Glutamatergic neuron (in vitro differentiated cells): ENCODE data around the gene COQ2. TPM values are rescaled to one million over a fixed set of nuclear protein-coding genes. Genes with fewer than 3 reads are reported as not detected.
A peak's percentile ranks its signal among the peaks of the same experiment; 100 is the strongest.
"Not testable (repeated sequence)": the region's sequence is repeated elsewhere in the genome, so short reads cannot be mapped to it uniquely, and the experiment has no call there.

Experiments
- DNase-seq: peaks from one replicate; pipeline ENCODE4 v3.0.0; 2022
- H3K27ac Mint-ChIP-seq: one replicate; pipeline ENCODE4 v1.8.0; 2020; ENCODE audit warnings: mild to moderate bottlenecking, mixed read lengths, inconsistent platforms; ENCODE audit not compliant: unreplicated experiment
- H3K27me3 Mint-ChIP-seq: one replicate; pipeline ENCODE4 v1.8.0; 2020; ENCODE audit warnings: mild to moderate bottlenecking, moderate library complexity, mixed read lengths, inconsistent platforms; ENCODE audit not compliant: unreplicated experiment
- H3K36me3 Mint-ChIP-seq: one replicate; pipeline ENCODE4 v1.8.0; 2020; ENCODE audit warnings: mild to moderate bottlenecking, mixed read lengths, inconsistent platforms; ENCODE audit not compliant: unreplicated experiment
- H3K4me1 Mint-ChIP-seq: one replicate; pipeline ENCODE4 v1.8.0; 2020; ENCODE audit warnings: mild to moderate bottlenecking, low read depth, mixed read lengths, inconsistent platforms; ENCODE audit not compliant: unreplicated experiment
- H3K4me3 Mint-ChIP-seq: one replicate; pipeline ENCODE4 v1.8.0; 2020; ENCODE audit warnings: mild to moderate bottlenecking, mixed read lengths, inconsistent platforms; ENCODE audit not compliant: unreplicated experiment
- H3K9me3 Mint-ChIP-seq: one replicate; pipeline ENCODE4 v1.8.0; 2020; ENCODE audit warnings: mild to moderate bottlenecking, moderate library complexity, mixed read lengths, inconsistent platforms; ENCODE audit not compliant: unreplicated experiment
- CTCF ChIP-seq: fragments of 200-600 bp; sonication (generic); IDR thresholded peaks from one replicate; pipeline ENCODE4 v1.5.0; 2021; ENCODE audit not compliant: partially characterized antibody, unreplicated experiment
- total RNA-seq: library from RNA; stranded (reverse); fragmentation: NEBNext Ultra II Directional; extraction: Animal tissue kit (Norgen Biotek cat#: 25700); gene quantifications from one replicate; pipeline ENCODE4 v1.2.1, GENCODE V29; 2021; ENCODE audit not compliant: unreplicated experiment

Gene COQ2
- total RNA-seq, 1 donor from 2014 or later, result 5.3 TPM

- H3K9me3 Mint-ChIP-seq, result peaks cover 8% of the 10 kb centered on the region
- H3K36me3 Mint-ChIP-seq, result no peaks in the 10 kb centered on the region
- peaks cover 11% of the 10 kb centered on the region for H3K4me1 Mint-ChIP-seq
- peak overlapping the region; percentile 95 for H3K4me3 Mint-ChIP-seq
- no peaks in the 10 kb centered on the region for H3K27me3 Mint-ChIP-seq
- DNase-seq, result no peak
- TF ChIP-seq CTCF, result no peak
- H3K27ac Mint-ChIP-seq, result no peak overlapping the region
Measured at GRCh38 chr4:83283181-83283580, 1.4 kb downstream of the COQ2 start.

DNA sequence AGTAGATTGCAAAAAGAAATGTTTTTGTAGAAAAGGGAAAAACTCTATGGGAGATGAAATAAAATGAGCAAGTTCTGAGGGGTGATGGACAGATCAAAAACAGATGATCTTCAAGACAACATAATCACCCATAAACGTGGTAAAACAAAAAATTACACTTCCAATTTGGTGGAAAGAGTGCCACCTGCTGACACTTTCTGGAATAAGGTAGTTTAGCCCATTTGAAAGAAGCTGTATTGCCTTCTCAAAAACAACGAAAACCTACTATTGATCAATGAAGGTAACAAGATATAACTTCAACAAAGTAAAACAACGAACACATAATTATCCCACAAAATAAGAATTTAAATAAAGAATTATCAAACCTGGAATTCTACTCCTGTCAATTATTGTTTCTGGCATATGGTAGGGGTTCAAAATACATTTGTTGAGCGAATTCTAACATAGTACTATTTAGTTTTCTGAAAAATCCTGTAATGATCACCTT lies 2.5 kb downstream of the COQ2 start:
- Mint-ChIP-seq H3K27ac (no peak overlapping the region), H3K27me3 (no peaks in the 10 kb centered on the region), H3K36me3 (no peaks in the 10 kb centered on the region), H3K4me3 (no peak overlapping the region), H3K4me1 (peaks cover 11% of the 10 kb centered on the region), H3K9me3 (peaks cover 8% of the 10 kb centered on the region)
- no peak for DNase-seq
- TF ChIP-seq CTCF, result peak; percentile 76

DNA sequence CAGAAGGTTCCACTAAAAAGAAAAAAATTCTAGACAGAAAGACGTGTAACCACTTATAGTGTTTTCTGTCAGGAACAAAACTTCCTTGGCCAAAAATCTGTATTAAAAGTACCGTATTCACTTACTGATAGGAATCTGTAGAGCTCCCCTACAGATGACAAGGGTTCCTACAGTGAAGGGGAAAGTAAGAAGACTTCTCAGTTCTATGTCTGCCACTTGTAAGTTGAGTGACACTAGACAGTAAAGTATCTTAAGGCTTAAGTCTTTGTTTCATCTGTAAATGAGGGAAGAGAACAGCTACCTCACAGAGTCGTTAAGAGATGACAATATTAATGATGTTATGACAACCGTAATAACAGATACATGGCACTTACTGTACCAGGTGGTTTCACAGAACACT lies 3.3 kb downstream of the COQ2 start:
- H3K9me3 Mint-ChIP-seq, result peaks cover 8% of the 10 kb centered on the region

DNA sequence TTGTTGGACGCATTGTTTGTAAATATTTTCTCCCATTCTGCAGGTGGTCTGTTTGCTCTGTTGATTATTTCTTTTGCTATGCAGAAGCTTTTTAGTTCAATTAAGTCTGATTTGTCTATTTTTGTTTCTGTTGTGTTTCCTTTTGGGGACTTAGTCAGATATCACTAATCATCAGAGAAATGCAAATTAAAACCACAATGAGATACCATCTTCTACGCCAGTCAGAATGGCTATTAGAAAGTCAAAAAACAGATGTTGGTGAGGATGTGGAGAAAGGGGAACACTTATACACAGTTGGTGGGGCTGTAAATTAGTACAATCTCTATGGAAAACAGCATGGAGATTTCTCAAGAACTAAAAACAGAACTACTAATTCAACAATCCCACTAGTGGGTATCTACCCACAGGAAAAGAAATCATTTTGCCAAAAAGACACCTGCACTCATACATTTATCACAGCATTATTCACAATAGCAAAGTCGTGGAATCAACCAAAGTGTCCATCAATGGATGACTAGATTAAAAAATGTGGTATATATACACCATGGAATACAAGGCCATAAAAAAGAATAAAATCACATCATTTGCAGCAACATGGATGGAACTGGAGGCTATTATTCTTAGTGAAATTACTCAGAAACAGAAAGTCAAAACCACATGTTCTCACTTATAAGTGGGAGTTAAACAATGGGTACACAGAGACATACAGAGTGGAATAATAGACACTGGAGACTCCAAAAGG lies 8.1 kb downstream of the COQ2 start:
- no peaks in the 10 kb centered on the region for H3K36me3 Mint-ChIP-seq
- TF ChIP-seq CTCF, result no peak
- H3K27me3 Mint-ChIP-seq, result no peaks in the 10 kb centered on the region
- H3K27ac Mint-ChIP-seq, result no peak overlapping the region
- no peak for DNase-seq
- H3K4me3 Mint-ChIP-seq, result no peak overlapping the region
- no peaks in the 10 kb centered on the region for H3K9me3 Mint-ChIP-seq
- H3K4me1 Mint-ChIP-seq, result no peaks in the 10 kb centered on the region

More for the DNA sequence above, 3.3 kb downstream of the COQ2 start:
- no peak for TF ChIP-seq CTCF
- Mint-ChIP-seq H3K36me3 (no peaks in the 10 kb centered on the region), H3K4me3 (no peak overlapping the region), H3K4me1 (peaks cover 11% of the 10 kb centered on the region), H3K27ac (no peak overlapping the region), H3K27me3 (no peaks in the 10 kb centered on the region)
- DNase-seq, result no peak

GRCh38 chr4:83273926-83274325 lies 10.7 kb downstream of the COQ2 start:
- not testable (repeated sequence) for H3K9me3 Mint-ChIP-seq, H3K4me3 Mint-ChIP-seq, H3K27me3 Mint-ChIP-seq, DNase-seq, H3K27ac Mint-ChIP-seq, H3K4me1 Mint-ChIP-seq, H3K36me3 Mint-ChIP-seq
